HEK293 (cell line): Measurements from ENCODE around the gene TIGAR.

Source experiments
- MYNN ChIP-seq: fragments of 450-650 bp; formaldehyde crosslinking; IDR thresholded peaks from 2 replicates; pipeline ENCODE4 v1.5.1; 2016; ENCODE audit warnings: missing biosample characterization, missing genetic modification characterization, borderline replicate concordance
- TF ChIP-seq, protein P1 (sequence below): fragments of 450-650 bp; formaldehyde crosslinking; IDR thresholded peaks from 2 replicates; pipeline ENCODE4 v1.5.1; 2016; ENCODE audit warnings: missing biosample characterization, missing genetic modification characterization

DNA sequence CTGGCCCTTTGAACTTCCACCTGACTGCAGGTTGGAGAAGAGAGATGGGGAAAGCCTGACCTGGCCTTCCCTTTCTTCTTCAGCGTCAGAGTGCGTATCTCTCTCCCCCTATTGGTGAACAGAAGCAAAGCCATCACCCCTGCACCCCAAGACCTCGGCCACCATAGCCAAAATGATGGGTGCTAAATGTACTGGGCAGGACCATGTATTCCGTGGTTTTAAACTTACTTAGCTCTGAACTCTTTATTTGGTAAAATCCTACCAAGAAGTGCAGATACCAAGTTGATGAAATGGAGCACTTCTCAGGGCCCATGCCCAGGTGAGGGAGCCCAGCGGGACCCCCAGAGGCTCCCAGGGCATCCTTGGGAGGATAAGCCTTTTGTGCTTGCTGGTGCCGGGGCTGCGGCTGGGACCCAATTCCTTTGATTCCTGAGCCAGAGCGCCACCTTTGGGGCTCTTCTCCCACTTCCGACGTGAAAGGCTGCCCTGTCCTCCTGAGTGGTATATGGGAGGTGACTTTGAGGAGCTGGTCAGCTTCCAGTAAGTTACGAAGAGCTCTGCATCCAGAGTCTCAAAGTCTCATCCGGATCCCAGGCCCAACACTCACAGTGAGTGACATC is 38.0 kb upstream of the TIGAR start:
- no peak for TF ChIP-seq MYNN (tag by site-specific recombination)
- TF ChIP-seq, protein P1, sequence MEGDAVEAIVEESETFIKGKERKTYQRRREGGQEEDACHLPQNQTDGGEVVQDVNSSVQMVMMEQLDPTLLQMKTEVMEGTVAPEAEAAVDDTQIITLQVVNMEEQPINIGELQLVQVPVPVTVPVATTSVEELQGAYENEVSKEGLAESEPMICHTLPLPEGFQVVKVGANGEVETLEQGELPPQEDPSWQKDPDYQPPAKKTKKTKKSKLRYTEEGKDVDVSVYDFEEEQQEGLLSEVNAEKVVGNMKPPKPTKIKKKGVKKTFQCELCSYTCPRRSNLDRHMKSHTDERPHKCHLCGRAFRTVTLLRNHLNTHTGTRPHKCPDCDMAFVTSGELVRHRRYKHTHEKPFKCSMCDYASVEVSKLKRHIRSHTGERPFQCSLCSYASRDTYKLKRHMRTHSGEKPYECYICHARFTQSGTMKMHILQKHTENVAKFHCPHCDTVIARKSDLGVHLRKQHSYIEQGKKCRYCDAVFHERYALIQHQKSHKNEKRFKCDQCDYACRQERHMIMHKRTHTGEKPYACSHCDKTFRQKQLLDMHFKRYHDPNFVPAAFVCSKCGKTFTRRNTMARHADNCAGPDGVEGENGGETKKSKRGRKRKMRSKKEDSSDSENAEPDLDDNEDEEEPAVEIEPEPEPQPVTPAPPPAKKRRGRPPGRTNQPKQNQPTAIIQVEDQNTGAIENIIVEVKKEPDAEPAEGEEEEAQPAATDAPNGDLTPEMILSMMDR (tag by site-specific recombination) = no peak
